HG03139 (cell line): Measurements from ENCODE around the gene FANK1.
A peak's percentile ranks its signal among the peaks of the same experiment; 100 is the strongest.
"Not testable (repeated sequence)": the region's sequence is repeated elsewhere in the genome, so short reads cannot be mapped to it uniquely, and the experiment has no call there.

Source experiments
- ATAC-seq: cut with Tn5 transposase; IDR thresholded peaks from one replicate; pipeline ENCODE4 v1.9.1; 2021; ENCODE audit not compliant: unreplicated experiment

FANK1 gene

GRCh38 chr10:125928928-125929585 is 32.7 kb downstream of the FANK1 start:
- ATAC-seq, result no peak

- no peak for ATAC-seq
Observed at GRCh38 chr10:125929618-125930017, 33.3 kb downstream of the FANK1 start.

- no peak for ATAC-seq
Observed at GRCh38 chr10:125933693-125934092, 37.3 kb downstream of the FANK1 start.

GRCh38 chr10:125936331-125936730 is 40.0 kb downstream of the FANK1 start:
- ATAC-seq, result no peak

- no peak for ATAC-seq
Observed at GRCh38 chr10:125940515-125940914, 44.2 kb downstream of the FANK1 start.

GRCh38 chr10:125951290-125951689 is 54.9 kb downstream of the FANK1 start:
- no peak for ATAC-seq

GRCh38 chr10:125953778-125954385 is 57.5 kb downstream of the FANK1 start:
- no peak for ATAC-seq

- no peak for ATAC-seq
Observed at GRCh38 chr10:125955766-125956165, 59.4 kb downstream of the FANK1 start.

DNA sequence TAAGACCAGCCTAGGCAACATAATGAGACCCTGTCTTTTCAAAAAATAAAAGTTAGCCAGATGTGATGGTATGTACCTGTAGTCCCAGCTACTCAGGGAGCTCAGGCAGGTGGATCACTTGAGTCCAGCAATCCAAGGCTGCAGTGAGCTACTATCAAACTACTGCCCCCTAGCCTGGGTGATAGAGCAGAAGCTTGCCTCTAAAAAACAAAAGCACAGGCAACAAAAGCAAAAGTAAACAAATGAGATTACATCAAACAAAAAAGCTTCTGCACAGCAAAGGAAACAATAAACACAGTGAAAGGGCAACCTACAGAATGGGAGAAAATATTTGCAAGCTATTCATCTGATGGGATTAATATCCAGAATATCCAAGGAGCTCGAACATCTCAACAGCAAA is 65.4 kb downstream of the FANK1 start:
- ATAC-seq, result no peak

DNA sequence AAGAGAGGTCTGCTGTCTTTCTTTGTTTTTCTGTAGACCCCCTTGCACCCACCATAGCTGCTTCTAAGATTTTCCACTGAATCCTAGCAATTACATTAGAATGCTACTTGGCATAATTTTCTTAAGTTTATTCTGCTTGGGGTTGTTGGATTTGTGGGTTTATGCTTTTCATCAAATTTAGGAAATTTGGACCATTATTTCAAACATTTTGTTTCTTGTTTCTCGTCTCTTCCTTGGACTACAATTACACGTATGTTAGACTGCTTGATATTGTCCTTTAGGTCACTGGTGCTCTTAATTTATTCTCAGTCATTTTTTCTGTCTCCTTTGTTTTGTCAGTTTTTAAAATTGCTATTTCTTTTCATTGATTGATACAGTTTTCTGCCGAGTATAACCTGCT is 65.8 kb downstream of the FANK1 start:
- ATAC-seq, result no peak

GRCh38 chr10:125964558-125964957 is 68.2 kb downstream of the FANK1 start:
- no peak for ATAC-seq

GRCh38 chr10:125967533-125967932 is 71.2 kb downstream of the FANK1 start:
- ATAC-seq, result no peak

- ATAC-seq, result not testable (repeated sequence)
Observed at GRCh38 chr10:125970077-125970630, 73.8 kb downstream of the FANK1 start.

GRCh38 chr10:125976960-125977605 is 80.7 kb downstream of the FANK1 start:
- no peak for ATAC-seq

DNA sequence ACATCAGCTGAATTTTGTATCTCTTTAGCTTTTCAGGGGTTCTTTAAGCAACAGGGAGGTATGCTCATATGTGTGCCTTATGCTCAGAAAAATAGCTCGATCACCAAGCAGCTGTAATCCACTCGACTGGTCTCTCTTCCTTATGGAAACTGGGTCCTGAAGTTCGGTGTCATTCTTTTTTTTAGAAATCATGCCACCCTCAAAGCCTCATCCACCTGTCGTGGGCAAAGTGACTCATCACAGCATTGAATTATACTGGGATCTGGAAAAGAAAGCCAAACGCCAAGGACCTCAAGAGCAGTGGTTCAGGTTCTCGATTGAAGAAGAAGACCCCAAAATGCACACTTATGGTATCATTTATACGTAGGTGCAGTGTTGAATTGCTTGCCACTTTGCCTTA is 83.6 kb downstream of the FANK1 start:
- no peak for ATAC-seq

GRCh38 chr10:125980521-125981035 is 84.2 kb downstream of the FANK1 start:
- no peak for ATAC-seq

- ATAC-seq, result peak; percentile 80
Observed at GRCh38 chr10:125982260-125982948, 86.0 kb downstream of the FANK1 start.

GRCh38 chr10:125983161-125983560 is 86.8 kb downstream of the FANK1 start:
- ATAC-seq, result no peak

GRCh38 chr10:125983656-125984055 is 87.3 kb downstream of the FANK1 start:
- no peak for ATAC-seq

- no peak for ATAC-seq
Observed at GRCh38 chr10:125984346-125984745, 88.0 kb downstream of the FANK1 start.

DNA sequence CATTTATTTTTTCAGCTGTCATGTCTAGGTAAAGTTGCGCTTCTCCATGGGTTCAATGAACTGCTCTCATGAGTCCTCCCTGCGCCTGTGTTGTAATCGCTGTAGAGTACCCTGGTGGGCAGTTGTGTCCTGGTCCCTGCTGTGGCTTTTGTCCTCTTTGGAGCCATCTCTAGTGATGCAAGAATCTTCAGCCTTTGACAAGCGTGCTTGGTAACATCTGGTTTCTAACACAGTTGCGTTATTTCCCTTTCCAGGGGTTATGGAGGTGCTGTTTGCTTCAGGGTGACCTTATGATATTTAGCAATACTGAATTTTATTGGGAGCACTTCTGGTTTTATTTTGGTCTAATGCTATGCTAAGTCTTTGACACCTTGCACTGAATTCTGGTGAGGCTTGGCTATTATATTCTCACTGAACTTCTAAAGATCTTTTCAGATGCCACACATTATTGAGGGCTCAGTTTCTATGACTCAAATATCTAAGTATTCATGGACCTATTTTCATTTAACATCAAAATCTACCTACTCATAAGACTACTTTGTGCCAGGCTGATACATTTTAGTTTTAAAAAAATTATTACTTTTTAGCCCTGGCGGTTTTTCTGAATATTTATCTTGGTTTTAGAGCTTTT is 88.6 kb downstream of the FANK1 start:
- no peak for ATAC-seq
